PC-9 (cell line): ENCODE measurements around the gene EPHA3. TPM values are rescaled to one million over a fixed set of nuclear protein-coding genes. Genes with fewer than 3 reads are reported as not detected.

Experiments used
- BruUV-seq: library from RNA; stranded (reverse); fragments of 400-500 nt; replicated peaks from 2 replicates; lab custom pipeline; 2021; lab: Mats Ljungman, UMichigan
- CTCF ChIA-PET: fragments of 300-600 bp; sonication (Branson Sonifier 250); formaldehyde crosslinking; loops from one replicate; lab custom pipeline; 2022; ENCODE audit warnings: antibody characterized with exemption; lab: Charles Lee
- POLR2A ChIA-PET: fragments of 300-600 bp; sonication (Branson Sonifier 250); formaldehyde crosslinking; loops from one replicate; lab custom pipeline; 2022; ENCODE audit warnings: antibody characterized with exemption; ENCODE audit not compliant: unreplicated experiment; lab: Charles Lee
- DNase-seq, 2 experiments: peaks; one replicate each; pipeline versions ENCODE4 v3.0.0 to v3.0.0-alpha.2; 2015 to 2022; ENCODE audit warnings: mixed read lengths in 1 of 2
- H2AFZ ChIP-seq: fragments of 200-600 bp; sonication (generic); 2 replicates; pipeline ENCODE4 v1.8.1; 2017; ENCODE audit warnings: antibody characterized with exemption
- H3F3A ChIP-seq: fragments of 200-600 bp; sonication (generic); 2 replicates; pipeline ENCODE4 v1.8.1; 2017; ENCODE audit warnings: antibody characterized with exemption, mild to moderate bottlenecking, low read depth; ENCODE audit not compliant: insufficient read depth
- H3K27ac ChIP-seq: fragments of 200-600 bp; sonication (generic); 2 replicates; pipeline ENCODE4 v1.6.1; 2016; ENCODE audit warnings: mixed run types
- H3K27me3 ChIP-seq: fragments of 200-600 bp; sonication (generic); 2 replicates; pipeline ENCODE4 v1.6.1; 2016; ENCODE audit warnings: low read depth, mixed run types; ENCODE audit not compliant: insufficient read depth
- H3K36me3 ChIP-seq: fragments of 200-600 bp; sonication (generic); 2 replicates; pipeline ENCODE4 v1.6.1; 2016; ENCODE audit warnings: low read depth, mixed run types
- H3K4me1 ChIP-seq: fragments of 200-600 bp; sonication (generic); replicated peaks from 2 replicates; pipeline ENCODE4 v1.6.1; 2016; ENCODE audit warnings: mixed run types; ENCODE audit not compliant: insufficient read depth
- H3K4me2 ChIP-seq: fragments of 200-600 bp; sonication (generic); 2 replicates; pipeline ENCODE4 v1.6.1; 2017; ENCODE audit warnings: mixed run types
- H3K4me3 ChIP-seq: fragments of 200-600 bp; sonication (generic); 2 replicates; pipeline ENCODE4 v1.6.1; 2016; ENCODE audit warnings: mixed run types
- H3K79me2 ChIP-seq: fragments of 200-600 bp; sonication (generic); 2 replicates; pipeline ENCODE4 v1.6.1; 2017; ENCODE audit warnings: low read depth, mixed run types
- H3K9me2 ChIP-seq: fragments of 200-600 bp; sonication (generic); 2 replicates; pipeline ENCODE4 v1.8.1; 2017; ENCODE audit warnings: mild to moderate bottlenecking; ENCODE audit not compliant: insufficient read depth
- H3K9me3 ChIP-seq: fragments of 200-600 bp; sonication (generic); 2 replicates; pipeline ENCODE4 v1.8.1; 2016; ENCODE audit warnings: low read depth; ENCODE audit not compliant: insufficient read depth
- H4K20me1 ChIP-seq: fragments of 200-600 bp; sonication (generic); 2 replicates; pipeline ENCODE4 v1.8.1; 2017; ENCODE audit not compliant: insufficient read depth
- EZH2 ChIP-seq: fragments of 200-600 bp; sonication (generic); IDR thresholded peaks from 2 replicates; pipeline ENCODE4 v1.8.0; 2017; ENCODE audit warnings: antibody characterized with exemption, low read depth
- intact Hi-C: fragments of 100-400 bp; cut with micrococcal nuclease; formaldehyde crosslinking; loops from one replicate; pipeline ENCODE4 v1.10.0; 2022; ENCODE audit not compliant: unreplicated experiment
- total RNA-seq: library from RNA; stranded (reverse); gene quantifications from 2 replicates; pipeline ENCODE4 v1.2.3, GENCODE V29; 2021
- TF ChIP-seq, protein P1 (sequence below): fragments of 200-600 bp; sonication (generic); conservative IDR thresholded peaks from 2 replicates; pipeline ENCODE4 v1.6.1; 2017; ENCODE audit warnings: mixed run types, antibody characterized with exemption, mild to moderate bottlenecking, moderate library complexity

Gene EPHA3
- total RNA-seq, 1 experiment from 2014 or later, result not detected

- H3K4me2 ChIP-seq, result no peak overlapping the region
- no peaks in the 10 kb centered on the region for H3F3A ChIP-seq
- H3K79me2 ChIP-seq, result no peaks in the 10 kb centered on the region
- no peak overlapping the region for H3K27ac ChIP-seq
- no peaks in the 10 kb centered on the region; the same call in 1 of the 2 replicates for H3K9me2 ChIP-seq
- ChIA-PET CTCF (no interaction called here), POLR2A (no interaction called here)
- H3K27me3 ChIP-seq, result no peaks in the 10 kb centered on the region
- H3K36me3 ChIP-seq, result no peaks in the 10 kb centered on the region
- intact Hi-C loops, result no loop called here
- BruUV-seq, result no TSS peak
- H3K4me1 ChIP-seq, result no peaks in the 10 kb centered on the region
- H2AFZ ChIP-seq, result no peak overlapping the region
- TF ChIP-seq EZH2, result no peak
- TF ChIP-seq, protein P1, sequence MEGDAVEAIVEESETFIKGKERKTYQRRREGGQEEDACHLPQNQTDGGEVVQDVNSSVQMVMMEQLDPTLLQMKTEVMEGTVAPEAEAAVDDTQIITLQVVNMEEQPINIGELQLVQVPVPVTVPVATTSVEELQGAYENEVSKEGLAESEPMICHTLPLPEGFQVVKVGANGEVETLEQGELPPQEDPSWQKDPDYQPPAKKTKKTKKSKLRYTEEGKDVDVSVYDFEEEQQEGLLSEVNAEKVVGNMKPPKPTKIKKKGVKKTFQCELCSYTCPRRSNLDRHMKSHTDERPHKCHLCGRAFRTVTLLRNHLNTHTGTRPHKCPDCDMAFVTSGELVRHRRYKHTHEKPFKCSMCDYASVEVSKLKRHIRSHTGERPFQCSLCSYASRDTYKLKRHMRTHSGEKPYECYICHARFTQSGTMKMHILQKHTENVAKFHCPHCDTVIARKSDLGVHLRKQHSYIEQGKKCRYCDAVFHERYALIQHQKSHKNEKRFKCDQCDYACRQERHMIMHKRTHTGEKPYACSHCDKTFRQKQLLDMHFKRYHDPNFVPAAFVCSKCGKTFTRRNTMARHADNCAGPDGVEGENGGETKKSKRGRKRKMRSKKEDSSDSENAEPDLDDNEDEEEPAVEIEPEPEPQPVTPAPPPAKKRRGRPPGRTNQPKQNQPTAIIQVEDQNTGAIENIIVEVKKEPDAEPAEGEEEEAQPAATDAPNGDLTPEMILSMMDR, result no peak
- H3K4me3 ChIP-seq, result no peak overlapping the region
- H3K9me3 ChIP-seq, result no peaks in the 10 kb centered on the region
- no peaks in the 10 kb centered on the region for H4K20me1 ChIP-seq
- DNase-seq, result no peak
These were observed 266.0 kb downstream of the EPHA3 start for GRCh38 chr3:89373434-89373833.

DNA sequence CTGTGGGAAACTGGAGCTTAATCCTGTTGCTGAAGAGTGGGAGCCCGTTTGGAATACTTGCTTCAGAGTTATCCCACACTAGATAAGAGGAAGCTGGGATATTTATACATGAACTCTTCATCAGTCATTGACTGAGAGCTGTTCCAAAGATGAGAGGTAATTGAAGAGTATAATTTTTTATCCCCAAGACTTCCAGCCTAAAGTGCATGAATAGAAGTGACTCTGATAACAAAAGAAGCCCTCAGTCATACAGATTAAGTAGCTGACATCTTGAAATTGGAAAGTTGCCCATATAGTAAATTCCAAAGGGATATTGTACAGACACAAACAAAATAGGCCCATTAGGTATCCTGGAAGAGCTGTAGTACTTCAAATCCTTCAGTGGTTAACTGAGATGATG is 268.0 kb downstream of the EPHA3 start:
- TF ChIP-seq EZH2, result no peak
- TF ChIP-seq, protein P1, result no peak
- Histone ChIP-seq H4K20me1 (no peaks in the 10 kb centered on the region), H3K9me3 (no peaks in the 10 kb centered on the region), H3K27me3 (no peaks in the 10 kb centered on the region), H3F3A (no peaks in the 10 kb centered on the region), H3K27ac (no peak overlapping the region), H3K4me1 (0 out of 2 replicates have a peak, but pooled peaks cover 8% of the 10 kb centered on the region), H3K36me3 (no peaks in the 10 kb centered on the region), H3K4me3 (no peak overlapping the region), H3K9me2 (no peaks in the 10 kb centered on the region; the same call in 1 of the 2 replicates), H3K79me2 (no peaks in the 10 kb centered on the region), H2AFZ (no peak overlapping the region), H3K4me2 (no peak overlapping the region)
- no TSS peak for BruUV-seq
- ChIA-PET POLR2A (no interaction called here), CTCF (no interaction called here)
- no peak for DNase-seq
- intact Hi-C loops, result no loop called here

DNA sequence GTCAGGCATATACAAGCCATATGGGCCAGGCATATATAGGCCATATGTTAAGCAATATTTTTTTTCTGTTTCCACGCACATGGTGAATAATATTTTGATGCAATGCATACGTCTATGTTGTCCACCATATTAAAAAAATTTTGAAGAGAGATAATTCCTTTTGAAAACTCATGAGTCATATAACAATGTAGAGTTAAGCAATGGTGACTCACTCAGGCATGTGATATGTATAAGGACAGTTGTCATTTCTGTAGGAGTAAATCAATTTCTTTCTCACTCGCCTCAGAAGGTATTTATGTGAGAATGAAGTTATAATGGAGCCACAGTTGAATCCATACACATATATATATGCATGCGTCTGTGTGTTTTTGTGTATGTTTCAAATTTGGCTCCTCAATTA is 272.6 kb downstream of the EPHA3 start:
- Histone ChIP-seq H3K79me2 (no peaks in the 10 kb centered on the region), H3K9me2 (no peaks in the 10 kb centered on the region), H3K4me1 (0 out of 2 replicates have a peak, but pooled peaks cover 8% of the 10 kb centered on the region), H3K36me3 (no peaks in the 10 kb centered on the region), H3K27ac (no peak overlapping the region), H3K27me3 (no peaks in the 10 kb centered on the region), H2AFZ (no peak overlapping the region), H3K4me2 (no peak overlapping the region), H3F3A (no peaks in the 10 kb centered on the region), H3K4me3 (no peak overlapping the region), H4K20me1 (no peaks in the 10 kb centered on the region), H3K9me3 (no peaks in the 10 kb centered on the region)
- ChIA-PET POLR2A (no interaction called here), CTCF (no interaction called here)
- intact Hi-C loops, result no loop called here
- peak in 1 of 2 experiments; percentile 70 for DNase-seq
- no peak for TF ChIP-seq EZH2
- TF ChIP-seq, protein P1, result no peak
- BruUV-seq, result no TSS peak
